ENCODE measurements around the gene LKAAEAR1. TPM values are rescaled to one million over a fixed set of nuclear protein-coding genes. Genes with fewer than 3 reads are reported as not detected.

LKAAEAR1 gene
- total and polyA plus RNA-seq, 2 experiments from 2014 or later, result 1.8 TPM; not detected in 1

- Histone ChIP-seq H3F3A (replicated peaks; ENCODE audit: low read depth) (peaks cover 13% of the 10 kb centered on the region; the same call in 1 of the 2 replicates), H3K9me2 (ENCODE audit: insufficient read depth) (no peaks in the 10 kb centered on the region), H3K4me3 (peak overlapping the region; percentile 79), H3K36me3 (ENCODE audit: insufficient read depth) (no peaks in the 10 kb centered on the region), H2AFZ (peak overlapping the region; percentile 89; the same call in 1 of the 2 replicates), H3K79me2 (replicated peaks; ENCODE audit: insufficient read depth) (no peaks in the 10 kb centered on the region), H3K4me1 (ENCODE audit: insufficient read depth) (peaks cover 39% of the 10 kb centered on the region), H3K27me3 (ENCODE audit: insufficient read depth) (peaks cover 69% of the 10 kb centered on the region), H3K27ac (ENCODE audit: low read depth) (no peak overlapping the region), H4K20me1 (replicated peaks; ENCODE audit: insufficient read depth) (no peaks in the 10 kb centered on the region), H3K4me2 (peak overlapping the region; percentile 91)
- H3K9me3 Mint-ChIP-seq, result no peaks in the 10 kb centered on the region
- H3K36me3 Mint-ChIP-seq (ENCODE audit: low read depth), result peaks cover 3% of the 10 kb centered on the region; the same call in 1 of the 3 replicates
- DNase-seq (ENCODE audit: low spot score) (peak; percentile 49), ATAC-seq (peak; percentile 4)
- peaks cover 58% of the 10 kb centered on the region for H3K27me3 Mint-ChIP-seq (ENCODE audit: insufficient read depth, low read depth, poor library complexity)
- peak overlapping the region; percentile 67 for H3K4me3 Mint-ChIP-seq
- H3K4me1 Mint-ChIP-seq, result peaks cover 32% of the 10 kb centered on the region
- H3K27ac Mint-ChIP-seq, result no peak overlapping the region
- TF ChIP-seq, protein P1, sequence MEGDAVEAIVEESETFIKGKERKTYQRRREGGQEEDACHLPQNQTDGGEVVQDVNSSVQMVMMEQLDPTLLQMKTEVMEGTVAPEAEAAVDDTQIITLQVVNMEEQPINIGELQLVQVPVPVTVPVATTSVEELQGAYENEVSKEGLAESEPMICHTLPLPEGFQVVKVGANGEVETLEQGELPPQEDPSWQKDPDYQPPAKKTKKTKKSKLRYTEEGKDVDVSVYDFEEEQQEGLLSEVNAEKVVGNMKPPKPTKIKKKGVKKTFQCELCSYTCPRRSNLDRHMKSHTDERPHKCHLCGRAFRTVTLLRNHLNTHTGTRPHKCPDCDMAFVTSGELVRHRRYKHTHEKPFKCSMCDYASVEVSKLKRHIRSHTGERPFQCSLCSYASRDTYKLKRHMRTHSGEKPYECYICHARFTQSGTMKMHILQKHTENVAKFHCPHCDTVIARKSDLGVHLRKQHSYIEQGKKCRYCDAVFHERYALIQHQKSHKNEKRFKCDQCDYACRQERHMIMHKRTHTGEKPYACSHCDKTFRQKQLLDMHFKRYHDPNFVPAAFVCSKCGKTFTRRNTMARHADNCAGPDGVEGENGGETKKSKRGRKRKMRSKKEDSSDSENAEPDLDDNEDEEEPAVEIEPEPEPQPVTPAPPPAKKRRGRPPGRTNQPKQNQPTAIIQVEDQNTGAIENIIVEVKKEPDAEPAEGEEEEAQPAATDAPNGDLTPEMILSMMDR (conservative IDR thresholded peaks at IDR 0.05; ENCODE audit: low read depth in 2 of 2), result 0 out of 4 replicates have a peak, but pooled peaks of 1 of the 2 experiments have one; percentile 6
- no peak for TF ChIP-seq POLR2AphosphoS5 (IDR thresholded peaks at IDR 0.05; ENCODE audit: low read depth)
Observed at GRCh38 chr20:64039293-64040160, 44.7 kb downstream of the LKAAEAR1 start.

DNA sequence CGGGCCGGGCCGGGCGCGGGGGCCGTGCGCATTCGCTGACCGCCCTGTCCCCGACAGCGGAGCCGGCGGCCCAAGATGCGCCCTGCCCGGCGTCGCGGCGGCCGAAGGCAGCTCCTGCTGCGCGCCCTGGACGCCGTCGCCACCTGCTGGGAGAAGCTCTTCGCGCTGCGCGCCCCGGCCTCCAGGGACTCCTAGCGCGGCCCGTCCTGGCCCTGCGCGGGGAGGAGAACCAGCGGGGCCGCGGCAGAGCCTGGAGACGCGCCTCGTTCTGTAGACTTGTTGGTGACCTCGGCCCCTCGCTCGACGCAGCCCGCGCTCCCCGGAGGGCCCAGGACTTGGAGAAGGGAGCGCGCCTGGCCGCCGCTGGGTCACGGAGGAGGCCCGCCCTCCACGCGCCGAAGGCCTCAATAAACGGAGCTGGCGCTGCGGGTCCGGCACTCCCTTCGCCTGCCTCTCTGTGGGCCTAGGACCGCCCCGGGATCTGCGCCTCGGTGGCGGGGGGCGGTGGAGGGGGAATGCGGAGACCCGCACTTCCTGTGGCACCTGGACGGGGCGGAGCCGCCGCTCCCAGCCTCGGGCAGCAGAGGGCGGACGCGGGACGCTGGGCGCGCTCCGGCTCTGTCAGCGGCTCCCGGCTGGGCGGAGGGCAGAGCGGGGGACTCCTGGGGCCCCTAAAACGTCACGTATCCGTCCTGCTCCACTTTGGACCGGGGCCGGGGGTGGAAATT lies 45.5 kb downstream of the LKAAEAR1 start:
- H3K4me2 ChIP-seq, result peak overlapping the region; percentile 91
- H4K20me1 ChIP-seq (replicated peaks; ENCODE audit: insufficient read depth), result no peaks in the 10 kb centered on the region
- no peaks in the 10 kb centered on the region for H3K36me3 ChIP-seq (ENCODE audit: insufficient read depth)
- H3F3A ChIP-seq (replicated peaks; ENCODE audit: low read depth), result peaks cover 10% of the 10 kb centered on the region; the same call in 1 of the 2 replicates
- ATAC-seq (peak; percentile 69), DNase-seq (ENCODE audit: low spot score) (peak; percentile 88)
- Mint-ChIP-seq H3K27ac (no peak overlapping the region), H3K36me3 (ENCODE audit: low read depth) (peaks cover 6% of the 10 kb centered on the region), H3K27me3 (ENCODE audit: insufficient read depth, low read depth, poor library complexity) (peaks cover 55% of the 10 kb centered on the region), H3K4me3 (peak overlapping the region; percentile 67), H3K9me3 (no peaks in the 10 kb centered on the region), H3K4me1 (peaks cover 32% of the 10 kb centered on the region)
- H2AFZ ChIP-seq, result peak overlapping the region; percentile 89
- peak overlapping the region; percentile 79 for H3K4me3 ChIP-seq
- H3K79me2 ChIP-seq (replicated peaks; ENCODE audit: insufficient read depth), result no peaks in the 10 kb centered on the region
- H3K9me2 ChIP-seq (ENCODE audit: insufficient read depth), result no peaks in the 10 kb centered on the region
- peaks cover 39% of the 10 kb centered on the region for H3K4me1 ChIP-seq (ENCODE audit: insufficient read depth)
- peaks cover 61% of the 10 kb centered on the region for H3K27me3 ChIP-seq (ENCODE audit: insufficient read depth)
- no peak overlapping the region for H3K27ac ChIP-seq (ENCODE audit: low read depth)
- TF ChIP-seq CREB1 (CRISPR knock-in tag; IDR thresholded peaks at IDR 0.05; ENCODE audit: low read depth) (peak; percentile 60), NANOG (IDR thresholded peaks at IDR 0.05; ENCODE audit: borderline replicate concordance) (no peak), EZH2phosphoT487 (IDR thresholded peaks at IDR 0.05; ENCODE audit: unreplicated experiment) (no peak), ZNF462 (CRISPR knock-in tag; IDR thresholded peaks at IDR 0.05) (no peak), EZH2 (IDR thresholded peaks at IDR 0.05; ENCODE audit: low read depth, unreplicated experiment) (no peak), ZNF331 (CRISPR knock-in tag; IDR thresholded peaks at IDR 0.05; ENCODE audit: low read depth) (no peak)
- TF ChIP-seq, protein P1 (conservative IDR thresholded peaks at IDR 0.05; ENCODE audit: low read depth in 2 of 2), result peak; percentile 60 to 81
